Skin of body (tissue), 2 donors: ENCODE measurements around the gene KIF6. TPM values are rescaled to one million over a fixed set of nuclear protein-coding genes. Genes with fewer than 3 reads are reported as not detected.
A peak's percentile ranks its signal among the peaks of the same experiment; 100 is the strongest.
"Not testable (repeated sequence)": the region's sequence is repeated elsewhere in the genome, so short reads cannot be mapped to it uniquely, and the experiment has no call there.

Experiments
- DNase-seq: peaks from one replicate; lab custom pipeline; 2025; lab: John Stamatoyannopoulos, UW
- total RNA-seq: library from RNA; depleted of rRNA; stranded (reverse); fragments of >200 nt; gene quantifications from one replicate; pipeline ENCODE4 v1.2.3, GENCODE V29; 2014

The KIF6 gene
- total RNA-seq, 1 donor from 2014 or later = 0.79 TPM

DNA sequence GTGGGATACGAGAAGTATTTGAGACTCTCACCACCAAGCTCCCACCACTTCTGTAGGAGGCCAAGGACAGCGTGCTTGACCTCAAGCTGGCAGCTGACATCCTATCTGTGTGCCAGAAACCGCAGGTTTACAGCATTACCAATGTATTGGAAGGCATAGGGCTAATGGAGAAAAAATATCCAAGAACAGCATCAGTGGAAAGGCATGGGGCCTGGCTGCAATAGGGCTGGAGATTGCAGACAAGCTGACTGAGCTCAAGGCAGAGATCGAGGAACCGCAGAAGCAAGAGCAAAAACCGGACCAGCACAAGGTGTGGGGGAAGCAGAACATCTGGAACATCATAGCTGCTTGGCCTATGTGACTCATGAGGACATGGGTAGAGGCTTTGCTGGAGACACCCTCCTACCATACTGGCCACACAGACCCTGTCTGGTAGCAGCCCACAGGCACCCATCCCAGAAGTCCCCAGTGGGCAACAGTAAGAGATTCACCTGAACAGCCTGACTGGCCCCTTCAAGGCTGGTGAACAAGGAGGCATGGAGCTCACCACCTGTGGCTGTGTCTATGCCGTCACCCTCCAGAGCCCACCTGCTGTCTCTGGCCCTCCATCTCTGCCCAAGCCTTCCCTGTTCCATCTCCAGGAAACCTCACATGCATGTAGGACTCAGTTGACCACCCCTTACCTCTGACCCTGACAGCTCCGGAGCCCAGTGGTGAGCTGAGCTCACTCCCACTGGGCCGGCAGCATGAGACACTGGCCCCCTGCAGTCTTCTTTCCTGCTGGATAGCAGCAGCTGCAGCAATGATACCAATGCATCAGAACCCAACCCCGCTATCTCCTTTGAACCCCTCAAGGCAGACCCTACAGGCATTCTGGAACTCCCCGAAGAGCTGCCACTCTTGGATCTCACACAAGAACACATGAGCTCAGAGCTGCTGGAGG is 171.1 kb downstream of the KIF6 start:
- no peak for DNase-seq

DNA sequence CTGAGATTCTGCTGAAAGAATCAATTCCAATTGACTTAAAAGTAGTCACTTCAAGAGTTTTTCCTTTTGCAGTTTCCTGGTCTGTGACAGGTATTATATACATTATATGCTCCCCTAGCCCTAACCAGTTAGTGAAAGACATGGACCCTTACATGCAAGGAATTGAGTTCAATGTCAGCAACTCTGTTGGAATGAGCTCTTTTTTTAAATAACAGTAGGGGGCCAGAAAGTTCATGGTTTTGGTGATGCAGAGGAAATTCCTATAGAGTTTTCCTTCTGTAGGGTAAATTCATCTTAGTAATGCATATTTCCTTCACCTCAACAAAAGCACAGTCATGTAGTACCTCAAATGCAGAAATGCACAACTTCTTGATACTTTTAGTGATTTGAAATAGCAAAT is 172.2 kb downstream of the KIF6 start:
- DNase-seq = no peak

DNA sequence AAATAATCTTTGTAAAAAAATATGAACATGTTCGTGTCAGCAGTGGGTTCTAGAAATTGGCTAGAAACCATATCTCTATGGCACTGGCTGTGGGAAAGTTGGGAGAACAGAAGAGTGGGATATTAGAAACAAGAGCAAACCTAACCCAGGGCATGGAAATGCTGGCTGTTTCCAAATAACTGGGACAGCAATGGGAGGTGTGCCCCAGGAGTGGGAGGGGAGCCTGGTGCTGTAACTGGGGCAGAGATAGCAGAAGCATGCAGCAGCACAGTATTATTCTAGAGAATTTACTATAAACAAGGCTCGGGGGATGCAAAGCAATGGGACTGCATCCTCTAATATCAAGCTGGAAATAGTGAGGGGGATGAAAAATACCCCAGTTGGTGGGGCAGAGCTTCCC is 175.0 kb downstream of the KIF6 start:
- DNase-seq = no peak

DNA sequence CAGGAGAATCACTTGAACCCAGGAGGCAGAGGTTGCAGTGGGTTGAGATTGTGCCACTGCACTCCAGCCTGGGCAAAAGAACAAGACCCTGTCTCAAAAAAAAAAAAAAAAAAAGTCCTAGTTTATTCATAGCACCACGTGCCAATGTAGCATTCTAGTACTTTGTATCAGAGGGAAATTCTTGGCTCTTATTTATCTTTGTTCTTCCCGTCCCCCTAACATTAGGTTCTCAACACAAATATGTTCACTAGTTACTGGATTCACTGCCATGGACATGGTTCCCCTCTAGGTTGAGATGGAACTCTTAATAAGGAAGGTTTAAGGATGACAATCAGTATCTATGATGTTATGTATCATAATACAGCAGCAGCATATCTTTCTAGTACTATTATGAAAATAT is 178.5 kb downstream of the KIF6 start:
- no peak for DNase-seq

DNA sequence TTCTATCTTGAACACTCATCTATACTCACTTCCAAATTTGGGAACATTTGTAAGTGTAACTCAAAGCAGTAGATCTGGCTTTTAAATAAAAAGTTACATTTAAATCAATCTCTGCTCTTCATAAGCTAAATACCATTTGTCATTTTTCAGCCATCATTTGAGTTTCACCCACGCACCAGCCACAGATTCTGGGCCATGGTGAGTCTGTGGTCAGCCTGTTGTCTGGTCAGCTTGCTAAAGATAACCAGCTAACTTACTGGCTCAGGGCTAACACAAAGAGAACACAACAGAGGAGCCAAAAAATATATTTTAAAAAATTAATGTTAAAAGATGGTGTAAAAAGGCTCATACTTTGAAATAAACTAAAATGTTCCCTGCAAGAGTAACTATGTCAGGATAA is 181.3 kb downstream of the KIF6 start:
- no peak for DNase-seq

DNA sequence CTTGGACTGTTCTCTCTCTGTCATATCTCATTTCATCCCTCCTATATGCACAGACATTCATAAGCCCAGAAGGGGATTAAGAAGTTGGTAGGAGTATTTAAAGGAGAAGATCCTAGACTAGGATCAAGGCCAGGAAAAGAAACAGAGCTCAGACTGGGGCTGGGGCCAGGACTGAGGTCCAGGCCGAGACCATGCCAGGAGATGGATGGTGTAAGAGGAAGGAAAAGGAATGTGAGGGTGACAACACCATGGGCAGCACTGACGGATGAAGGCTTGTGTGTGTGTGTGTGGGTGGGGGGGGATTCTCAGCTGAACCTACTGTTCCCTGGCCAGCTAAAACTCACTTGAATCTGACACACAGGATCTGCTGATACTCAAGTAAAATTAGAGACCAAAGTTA is 182.1 kb downstream of the KIF6 start:
- DNase-seq = no peak

DNA sequence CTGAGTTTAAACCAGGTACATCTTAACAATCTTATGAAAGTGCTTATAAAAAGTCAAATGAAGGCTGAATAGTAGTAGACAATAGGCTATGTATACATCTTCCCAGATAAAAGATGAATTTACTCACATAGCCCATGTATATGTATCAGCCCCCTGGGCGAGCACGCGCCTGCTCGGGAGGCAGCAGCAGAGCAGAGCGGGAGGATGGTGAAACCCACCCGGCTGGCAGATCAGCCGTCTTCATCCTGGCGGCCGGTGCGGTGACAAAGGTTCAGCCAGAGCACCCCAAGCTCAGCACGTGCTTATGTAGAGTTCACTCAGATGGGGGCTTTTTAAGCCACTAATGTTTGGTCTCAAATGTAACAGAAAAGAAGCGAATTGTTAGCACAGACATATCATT is 184.8 kb downstream of the KIF6 start:
- no peak for DNase-seq

DNA sequence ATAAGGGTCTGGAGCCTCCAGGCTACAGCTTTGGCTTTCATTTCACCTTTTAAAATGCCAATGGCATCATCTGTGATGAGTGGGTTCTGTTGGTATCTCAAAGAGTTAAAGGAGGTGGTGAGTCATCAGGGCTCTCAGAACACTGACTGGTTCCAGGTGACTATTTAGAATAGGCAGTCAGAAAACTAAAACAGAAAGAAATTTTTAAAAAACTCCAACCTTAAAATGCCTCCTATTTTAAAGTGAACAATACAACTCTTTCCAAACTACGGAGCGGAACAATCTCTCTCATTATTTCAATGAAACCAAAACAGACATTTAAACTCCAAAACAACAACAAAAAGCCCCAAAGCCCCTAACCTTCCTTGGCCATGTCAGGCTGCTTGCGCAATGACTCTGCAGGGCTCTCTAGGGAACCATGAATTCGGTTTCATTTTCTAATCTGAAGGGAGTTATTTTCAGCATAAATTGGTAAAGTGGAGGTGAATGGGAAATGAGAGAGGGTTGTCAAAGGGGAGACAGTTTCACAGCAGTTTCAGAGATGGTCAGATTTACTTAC is 194.9 kb downstream of the KIF6 start:
- no peak for DNase-seq

DNA sequence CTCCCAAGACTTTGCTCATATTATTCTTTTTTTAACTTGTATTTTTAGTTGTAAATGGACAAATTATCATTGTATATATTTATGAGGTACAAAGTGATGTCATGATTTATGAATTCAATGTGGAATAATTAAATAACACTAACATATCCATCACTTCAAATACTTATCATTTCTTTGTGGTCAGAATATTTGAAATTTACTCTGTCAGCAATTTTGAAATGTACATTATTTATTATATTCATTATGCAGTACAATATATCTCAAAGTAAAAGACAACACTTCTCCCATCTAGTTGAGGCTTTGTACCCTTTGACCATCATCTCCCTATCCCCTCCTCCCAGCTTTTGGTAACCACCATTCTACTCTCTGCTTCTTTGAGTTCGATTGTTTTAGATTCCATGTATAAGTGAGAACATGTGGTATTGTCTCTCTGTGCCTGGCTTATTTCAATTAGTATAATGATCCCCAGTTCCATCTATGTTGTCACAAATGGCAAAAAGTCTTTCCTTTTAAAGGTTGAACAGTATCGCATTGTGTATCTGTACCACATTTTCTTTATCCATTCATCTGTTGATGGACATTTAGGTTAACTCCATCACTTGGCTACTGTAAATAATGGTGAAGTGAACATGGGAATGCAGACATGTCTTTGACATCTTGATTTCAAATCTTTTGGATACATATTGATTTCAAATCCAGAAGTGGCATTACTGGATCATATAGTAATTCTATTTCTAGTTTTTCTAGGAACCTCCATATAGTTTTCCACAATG is 197.2 kb downstream of the KIF6 start:
- DNase-seq = peak; percentile 10

DNA sequence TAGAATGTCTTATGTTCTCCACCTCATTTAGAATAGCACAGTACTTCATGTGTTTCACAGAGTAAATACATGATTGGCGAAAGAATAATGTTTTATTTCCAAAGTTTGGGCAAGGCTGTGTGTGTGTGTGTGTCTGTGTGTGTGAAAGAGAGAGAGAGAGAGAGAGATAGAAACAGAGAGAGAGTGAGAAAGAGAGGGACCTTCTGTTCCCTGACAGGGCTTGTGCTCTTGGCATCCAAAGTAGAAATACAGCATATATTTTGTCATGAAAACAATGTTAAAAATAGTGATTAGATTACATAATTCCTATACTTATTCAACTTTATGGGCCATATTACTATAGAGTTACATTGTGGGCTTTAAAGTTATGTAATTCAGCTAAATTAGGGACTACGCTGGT is 201.2 kb downstream of the KIF6 start:
- peak; percentile 53 for DNase-seq

DNA sequence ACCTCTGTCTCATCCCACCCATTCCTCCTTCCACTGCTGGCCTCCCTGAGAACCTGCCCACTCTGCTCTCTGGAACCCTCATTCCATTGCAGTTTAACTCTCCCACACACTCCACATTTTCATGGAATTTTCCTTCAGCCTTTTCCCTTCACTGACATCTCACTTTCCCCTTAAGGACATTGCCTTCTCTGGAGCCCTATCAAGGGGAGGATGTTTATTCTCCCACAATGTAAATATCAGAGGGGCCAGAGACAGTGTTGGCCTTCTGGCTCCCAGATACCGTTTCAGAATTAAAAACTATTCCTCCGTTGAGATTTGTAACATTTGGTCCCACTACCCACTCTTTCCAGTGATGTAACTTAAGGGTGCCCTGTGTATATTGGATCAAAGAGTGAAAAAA is 203.2 kb downstream of the KIF6 start:
- no peak for DNase-seq

DNA sequence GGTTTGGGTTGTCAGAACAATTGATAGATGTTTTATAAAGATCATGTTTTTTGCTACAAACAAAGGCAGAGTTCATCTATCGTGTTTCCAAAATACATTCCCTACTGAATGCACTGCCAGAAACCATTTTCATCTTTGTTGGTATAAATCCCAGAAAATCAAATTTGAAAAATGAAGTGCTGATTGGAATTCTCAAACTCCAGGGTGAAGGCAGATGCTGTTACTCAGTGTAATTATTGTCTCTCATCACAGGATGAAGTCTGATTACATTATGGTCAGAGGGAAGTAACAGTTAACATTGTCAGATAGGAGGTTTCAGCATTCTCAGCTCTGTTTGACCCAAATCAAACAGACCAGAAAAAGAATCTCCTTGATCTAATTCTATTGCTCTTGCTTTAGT is 204.3 kb downstream of the KIF6 start:
- peak; percentile 84 for DNase-seq

DNA sequence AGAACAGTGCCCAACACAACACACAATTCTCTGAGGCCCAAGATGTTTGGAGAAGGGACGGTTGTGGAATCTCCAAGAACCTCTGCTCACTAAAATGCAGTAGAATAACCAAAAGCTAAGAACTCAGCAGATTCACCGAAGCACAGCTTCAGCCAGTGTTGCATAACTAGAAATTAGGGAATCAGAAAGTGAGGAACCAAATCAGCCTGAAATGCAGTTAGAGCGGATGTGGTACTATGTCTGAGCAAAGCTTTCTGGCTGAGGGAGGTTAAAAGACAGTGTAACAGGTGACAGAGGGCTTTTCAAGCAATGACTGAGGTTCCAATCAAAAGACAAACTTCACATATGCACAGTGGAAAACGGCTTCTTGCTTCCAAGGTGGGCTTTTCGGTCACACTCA is 204.8 kb downstream of the KIF6 start:
- peak; percentile 58 for DNase-seq

DNA sequence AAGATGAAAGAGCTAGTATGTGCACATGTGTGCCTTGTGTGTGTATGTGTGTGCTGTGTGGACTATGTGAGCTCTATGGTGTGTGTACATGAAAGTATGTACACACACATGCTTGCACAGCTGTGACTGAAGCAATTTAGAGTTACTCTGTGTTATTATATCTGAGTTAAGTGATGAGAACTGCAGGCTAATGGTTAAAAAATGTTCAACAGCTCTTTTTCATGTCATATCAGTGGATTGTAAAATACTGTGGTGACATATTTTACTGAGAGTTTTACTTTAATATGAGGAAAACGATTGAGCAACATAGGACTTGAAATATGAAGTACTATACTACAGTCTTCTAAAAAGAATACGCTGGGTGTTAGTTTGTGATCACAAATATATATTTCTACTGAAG is 207.0 kb downstream of the KIF6 start:
- DNase-seq = no peak

DNA sequence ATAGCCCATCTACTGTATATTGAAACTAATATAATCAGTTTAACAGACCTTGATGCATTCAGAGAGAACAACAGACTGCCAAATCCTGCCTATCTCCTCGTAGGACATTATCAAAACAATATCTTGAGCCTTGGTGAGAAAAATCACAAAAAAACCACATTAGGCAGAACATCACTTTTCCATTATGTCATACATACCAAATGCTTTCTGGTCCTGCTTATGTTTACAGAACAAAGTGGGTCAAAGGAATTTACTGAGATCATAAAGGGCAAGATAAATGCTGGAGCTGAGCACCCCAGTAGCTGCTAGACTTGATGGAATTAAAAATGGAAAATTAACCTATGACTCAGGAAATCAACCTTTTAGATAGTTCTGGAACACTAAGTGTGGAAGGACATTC is 207.5 kb downstream of the KIF6 start:
- DNase-seq = peak; percentile 42

DNA sequence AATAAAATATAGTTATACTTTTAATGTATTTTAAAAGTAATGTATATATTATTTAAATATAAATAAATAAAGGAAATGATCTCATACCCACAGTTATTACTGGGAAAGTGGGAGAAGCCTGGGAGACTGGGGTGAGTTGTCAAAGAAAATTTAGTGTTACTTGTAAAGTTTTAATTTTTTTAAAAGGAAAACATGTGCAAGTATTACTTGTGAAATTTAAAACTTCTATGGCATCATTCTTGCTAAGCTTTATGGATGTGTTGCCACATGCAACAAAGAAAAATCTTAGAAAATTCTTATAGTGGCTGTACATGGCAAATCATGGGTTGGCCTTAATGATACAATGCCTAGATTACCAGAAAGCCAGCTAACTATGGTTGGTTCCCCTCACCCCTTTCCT is 208.7 kb downstream of the KIF6 start:
- DNase-seq = no peak

DNA sequence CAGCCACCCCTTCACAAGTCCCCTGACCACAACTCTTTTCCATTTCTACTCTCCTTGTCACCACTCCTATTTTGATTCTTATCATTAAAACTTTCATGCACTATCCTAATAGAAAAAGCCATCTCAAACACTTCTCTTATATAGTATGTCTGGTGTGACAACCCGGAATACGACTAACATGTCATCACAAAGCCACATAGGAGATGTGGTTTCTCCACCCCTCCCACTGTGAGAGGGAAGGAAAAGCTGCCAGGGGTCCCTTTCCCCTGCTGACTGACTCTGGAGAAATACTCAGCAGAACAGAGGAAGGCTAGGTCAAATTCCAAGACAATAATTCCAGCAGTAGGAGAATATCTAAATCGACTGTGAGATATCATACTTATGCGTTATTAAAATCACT is 209.7 kb downstream of the KIF6 start:
- DNase-seq = no peak

DNA sequence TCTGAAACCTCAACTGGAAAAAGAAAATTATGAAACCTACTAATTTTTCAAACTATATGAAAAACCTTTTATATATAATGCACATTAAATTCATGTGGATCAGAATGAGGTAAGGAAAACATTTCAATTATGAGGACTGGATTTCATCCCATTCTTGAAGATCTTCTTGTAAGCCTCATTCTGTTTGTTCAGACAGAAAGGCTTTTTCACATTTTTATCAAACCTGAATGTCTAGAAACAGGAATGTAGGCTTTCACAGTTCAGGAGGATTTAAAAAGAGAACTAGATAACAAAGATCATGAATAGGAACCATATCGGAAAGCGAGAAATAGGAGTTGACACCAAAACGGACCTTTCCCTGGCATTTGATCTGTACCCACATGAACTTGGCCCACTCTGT is 210.2 kb downstream of the KIF6 start:
- DNase-seq = no peak

DNA sequence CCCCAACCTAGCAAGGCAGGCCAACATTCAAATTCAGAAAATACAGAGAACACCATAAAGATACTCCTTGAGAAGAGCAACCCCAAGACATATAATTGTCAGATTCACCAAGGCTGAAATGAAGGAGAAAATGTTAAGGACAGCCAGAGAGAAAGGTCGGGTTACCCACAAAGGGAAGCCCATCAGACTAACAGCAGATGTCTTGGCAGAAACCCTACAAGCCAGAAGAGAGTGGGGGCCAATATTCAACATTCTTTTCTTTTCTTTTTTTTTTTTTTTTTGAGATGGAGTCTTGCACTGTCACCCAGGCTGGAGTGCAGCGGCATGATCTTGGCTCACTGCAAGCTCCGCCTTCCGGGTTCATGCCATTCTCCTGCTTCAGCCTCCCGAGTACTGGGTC is 215.4 kb downstream of the KIF6 start:
- DNase-seq = not testable (repeated sequence)

DNA sequence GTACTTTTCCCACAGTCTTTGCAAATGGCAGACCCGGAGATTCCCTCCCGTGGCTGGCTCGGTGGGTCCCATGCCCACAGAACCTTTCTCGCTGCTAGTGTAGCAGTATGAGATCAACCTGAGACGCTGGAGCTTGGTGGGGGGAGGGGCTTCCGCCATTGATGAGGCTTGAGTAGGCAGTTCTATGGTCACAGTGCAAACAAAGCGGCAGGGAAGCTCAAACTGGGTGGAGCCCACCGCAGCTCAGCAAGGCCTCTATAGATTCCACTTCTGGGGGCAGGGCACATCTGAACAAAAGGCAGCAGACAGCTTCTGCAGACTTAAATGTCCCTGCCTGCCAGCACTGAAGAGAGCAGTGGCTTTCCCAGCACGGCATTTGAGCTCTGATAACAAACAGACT is 216.7 kb downstream of the KIF6 start:
- DNase-seq = no peak

DNA sequence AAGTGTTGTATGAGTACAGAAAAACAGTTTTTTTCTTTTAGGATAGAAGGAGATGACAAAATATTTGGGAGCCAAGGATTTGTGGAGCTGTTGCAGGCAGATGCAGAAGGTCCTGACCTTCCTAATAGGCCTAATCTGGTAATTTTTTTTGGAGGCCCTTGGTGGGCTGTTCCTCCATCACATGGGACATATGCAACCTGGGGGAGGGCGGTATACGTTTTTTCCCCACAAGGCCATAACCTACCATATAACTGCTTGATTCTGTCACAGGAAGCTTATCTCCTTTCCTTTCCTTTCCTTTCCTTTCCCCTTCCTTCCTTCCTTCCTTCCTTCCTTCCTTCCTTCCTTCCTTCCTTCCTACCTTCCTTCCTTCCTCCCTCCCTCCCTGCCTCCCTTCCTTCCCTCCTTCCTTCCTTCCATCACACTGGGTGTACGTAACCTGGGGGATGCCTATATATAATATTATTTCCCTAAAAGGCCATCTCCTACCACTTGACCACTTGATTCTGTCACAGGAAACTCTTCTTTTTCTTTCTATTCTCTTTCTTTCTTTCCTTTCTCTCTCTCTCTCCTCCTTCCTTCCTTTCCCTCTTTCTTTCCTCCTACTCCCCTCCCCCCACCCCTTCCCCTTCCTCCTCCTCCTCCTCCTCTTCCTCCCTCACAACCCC is 217.7 kb downstream of the KIF6 start:
- no peak for DNase-seq
